Keratinocyte (primary cell): ENCODE data around the gene OR2S2. TPM values are rescaled to one million over a fixed set of nuclear protein-coding genes. Genes with fewer than 3 reads are reported as not detected.

Experiments used
- DNase-seq: peaks from one replicate; pipeline ENCODE4 v3.0.0-alpha.2; 2011; ENCODE audit warnings: low read depth, missing footprints, low spot score
- FAIRE-seq: peaks from 2 replicates; lab custom pipeline; 2011; peaks lifted over from hg19 to GRCh38; lab: Jason Lieb, UNC
- H2AFZ ChIP-seq: 2 replicates; pipeline ENCODE4 v1.6.0; 2012; ENCODE audit warnings: low read length, control low read depth, inconsistent platforms; ENCODE audit not compliant: control insufficient read depth
- H3K27ac ChIP-seq: 2 replicates; pipeline ENCODE4 v1.5.1; 2011; ENCODE audit warnings: low read length; ENCODE audit not compliant: control insufficient read depth, insufficient read depth
- H3K27me3 ChIP-seq: 3 replicates; pipeline ENCODE4 v1.6.0; 2011; ENCODE audit warnings: low read length; ENCODE audit not compliant: control insufficient read depth, insufficient read depth; ENCODE audit errors: extremely low read depth
- H3K36me3 ChIP-seq, 2 experiments: 2 replicates in 1 of 2; 3 replicates in 1 of 2; pipeline ENCODE4 v1.5.1; 2011; ENCODE audit warnings: low read length in 2 of 2, mild to moderate bottlenecking in 1 of 2; ENCODE audit not compliant: control insufficient read depth in 2 of 2, insufficient read depth in 2 of 2; ENCODE audit errors: extremely low read depth in 1 of 2
- H3K4me1 ChIP-seq: 3 replicates; pipeline ENCODE4 v1.5.1; 2011; ENCODE audit warnings: low read length; ENCODE audit not compliant: control insufficient read depth, insufficient read depth; ENCODE audit errors: extremely low read depth
- H3K4me2 ChIP-seq: 3 replicates; pipeline ENCODE4 v1.6.0; 2011; ENCODE audit warnings: low read depth, low read length; ENCODE audit not compliant: control insufficient read depth, insufficient read depth; ENCODE audit errors: extremely low read depth
- H3K4me3 ChIP-seq, 3 experiments: fragments of 200-600 bp in 1 of 3; sonication (generic) in 1 of 3; 2 replicates in 2 of 3; 3 replicates in 1 of 3; pipeline ENCODE4 v1.5.1; 2011 to 2016; ENCODE audit warnings: low read length in 3 of 3, mild to moderate bottlenecking in 3 of 3, control low read depth in 2 of 3, inconsistent platforms in 1 of 3, low read depth in 1 of 3, mixed read lengths in 1 of 3, mixed run types in 1 of 3, moderate library complexity in 1 of 3; ENCODE audit not compliant: control insufficient read depth in 2 of 3, insufficient read depth in 2 of 3; ENCODE audit errors: extremely low read depth in 1 of 3
- H3K79me2 ChIP-seq: 2 replicates; pipeline ENCODE4 v1.6.0; 2012; ENCODE audit warnings: low read length; ENCODE audit not compliant: control insufficient read depth, insufficient read depth
- H3K9ac ChIP-seq: 3 replicates; pipeline ENCODE4 v1.6.0; 2011; ENCODE audit warnings: low read length; ENCODE audit not compliant: control insufficient read depth, insufficient read depth; ENCODE audit errors: extremely low read depth
- H3K9me1 ChIP-seq: 3 replicates; pipeline ENCODE4 v1.6.0; 2011; ENCODE audit warnings: low read length; ENCODE audit not compliant: control insufficient read depth, insufficient read depth; ENCODE audit errors: extremely low read depth
- H3K9me3 ChIP-seq: 2 replicates; pipeline ENCODE4 v1.5.1; 2012; ENCODE audit warnings: low read depth, low read length; ENCODE audit not compliant: control insufficient read depth
- H4K20me1 ChIP-seq: 3 replicates; pipeline ENCODE4 v1.6.0; 2011; ENCODE audit warnings: low read length; ENCODE audit not compliant: control insufficient read depth, insufficient read depth; ENCODE audit errors: extremely low read depth
- EZH2 ChIP-seq: IDR thresholded peaks from one replicate; pipeline ENCODE4 v1.6.1; 2012; ENCODE audit warnings: inconsistent platforms, mild to moderate bottlenecking, low read length, moderate library complexity
- dilution Hi-C: fragments of 300-500 bp; cut with MboI; formaldehyde crosslinking; loops from one replicate; pipeline ENCODE4 v1.7.0; 2020; ENCODE audit warnings: low sequenced_read_pairs; ENCODE audit not compliant: extremely low pct_ligation_motif_present
- polyA minus RNA-seq, 3 experiments: library from RNA; depleted of rRNA, polyadenylated mRNA; stranded (reverse); fragments of >200 nt; gene quantifications; 1 replicate in 1 of 3; 2 replicates in 1 of 3; 3 replicates in 1 of 3; pipeline ENCODE4 v1.2.3, GENCODE V29; 2011
- polyA plus RNA-seq, 5 experiments: library from polyadenylated mRNA; depleted of rRNA in 3 of 5; stranded (reverse) in 3 of 5; stranded (forward) in 1 of 5; unstranded in 1 of 5; fragments of >200 nt; gene quantifications; 1 replicate in 1 of 5; 2 replicates in 3 of 5; 3 replicates in 1 of 5; pipeline versions ENCODE4 v1.2.1 to v1.2.3, GENCODE V29; 2011 to 2012; ENCODE audit warnings: missing spikeins in 2 of 5, low read depth in 1 of 5, low replicate concordance in 1 of 5
- TF ChIP-seq, protein P1 (sequence below), 3 experiments: IDR thresholded peaks in 1 of 3; conservative IDR thresholded peaks in 1 of 3; optimal IDR thresholded peaks in 1 of 3; 2 replicates in 2 of 3; 3 replicates in 1 of 3; pipeline versions ENCODE3 to v1.5.1; 2011; ENCODE audit warnings: low read length in 3 of 3, mild to moderate bottlenecking in 3 of 3, moderate library complexity in 2 of 3, control low read depth in 1 of 3, inconsistent platforms in 1 of 3; ENCODE audit not compliant: insufficient read depth in 2 of 3; ENCODE audit errors: extremely low read depth in 1 of 3

OR2S2 gene, protein sequence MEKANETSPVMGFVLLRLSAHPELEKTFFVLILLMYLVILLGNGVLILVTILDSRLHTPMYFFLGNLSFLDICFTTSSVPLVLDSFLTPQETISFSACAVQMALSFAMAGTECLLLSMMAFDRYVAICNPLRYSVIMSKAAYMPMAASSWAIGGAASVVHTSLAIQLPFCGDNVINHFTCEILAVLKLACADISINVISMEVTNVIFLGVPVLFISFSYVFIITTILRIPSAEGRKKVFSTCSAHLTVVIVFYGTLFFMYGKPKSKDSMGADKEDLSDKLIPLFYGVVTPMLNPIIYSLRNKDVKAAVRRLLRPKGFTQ
- polyA plus RNA-seq (not detected in 3 replicates), polyA minus RNA-seq (not detected in 3 replicates)
- not detected for polyA plus RNA-seq (2011; ENCODE audit: low read depth)
- not detected in 2 replicates for polyA plus RNA-seq (2011; cell fraction: cytosol; rRNA removed)
- not detected in 2 replicates for polyA plus RNA-seq (2011; cell fraction: nucleus; rRNA removed)
- polyA plus RNA-seq (2012; ENCODE audit: low replicate concordance), result not detected in 2 replicates
- not detected for polyA minus RNA-seq (2011; cell fraction: cytosol; rRNA and poly(A)+ RNA removed)
- polyA minus RNA-seq (2011; cell fraction: nucleus; rRNA and poly(A)+ RNA removed), result not detected in 2 replicates

DNA sequence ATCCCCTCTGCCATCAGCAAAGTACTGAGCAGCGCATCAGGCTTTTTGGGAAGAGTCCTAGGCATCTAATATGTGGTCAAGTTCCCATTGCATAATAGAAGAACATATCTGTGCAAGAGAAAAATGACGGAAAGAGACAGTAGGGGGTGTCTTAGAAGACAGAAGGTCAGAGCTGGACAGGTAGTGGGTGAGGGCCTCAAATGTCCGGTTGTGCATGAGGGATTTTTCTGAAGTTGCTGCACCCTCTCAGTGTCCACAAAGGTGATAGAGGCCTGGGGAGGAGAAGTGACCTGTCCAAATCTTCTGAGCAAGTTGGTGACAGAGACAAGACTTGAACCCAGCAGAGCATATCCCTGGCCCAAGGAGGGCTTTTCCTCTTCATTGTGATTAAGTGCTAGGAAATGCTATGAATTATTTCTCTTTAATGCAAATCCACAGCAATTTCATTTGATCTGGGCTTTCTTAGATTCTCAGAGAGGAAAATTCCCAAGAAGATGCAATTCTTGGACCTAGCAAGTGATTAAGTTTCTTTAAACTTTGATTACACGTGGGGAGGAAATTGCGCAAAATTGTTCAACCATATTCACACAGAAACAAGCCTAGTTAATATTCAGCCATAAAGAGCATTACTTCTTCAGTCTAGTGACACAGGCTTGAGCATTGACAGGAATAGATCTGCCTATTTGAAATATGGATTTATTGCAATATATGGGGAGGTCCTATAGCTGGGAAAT is at the start of gene OR2S2:
OR2S2 (minus strand) TSS at position 51 of the 734 bp plus-strand sequence. CDS start 56 bp downstream, outside the sequence.
- Histone ChIP-seq H3K79me2 (no peaks in the 10 kb centered on the region), H3K36me3 (no peaks in the 10 kb centered on the region), H3K27me3 (peaks cover 13% of the 10 kb centered on the region), H4K20me1 (no peaks in the 10 kb centered on the region), H3K4me3 (no peak within 1 kb of the TSS), H3K9me3 (no peaks in the 10 kb centered on the region), H3K4me2 (no peak within 1 kb of the TSS), H2AFZ (no peak within 1 kb of the TSS), H3K9ac (no peak within 1 kb of the TSS), H3K4me1 (no peaks in the 10 kb centered on the region), H3K27ac (no peak within 1 kb of the TSS), H3K9me1 (no peaks in the 10 kb centered on the region)
- no peak for DNase-seq
- no peak for FAIRE-seq
- dilution Hi-C loops, result no loop called here
- no peak for TF ChIP-seq EZH2
- TF ChIP-seq, protein P1, sequence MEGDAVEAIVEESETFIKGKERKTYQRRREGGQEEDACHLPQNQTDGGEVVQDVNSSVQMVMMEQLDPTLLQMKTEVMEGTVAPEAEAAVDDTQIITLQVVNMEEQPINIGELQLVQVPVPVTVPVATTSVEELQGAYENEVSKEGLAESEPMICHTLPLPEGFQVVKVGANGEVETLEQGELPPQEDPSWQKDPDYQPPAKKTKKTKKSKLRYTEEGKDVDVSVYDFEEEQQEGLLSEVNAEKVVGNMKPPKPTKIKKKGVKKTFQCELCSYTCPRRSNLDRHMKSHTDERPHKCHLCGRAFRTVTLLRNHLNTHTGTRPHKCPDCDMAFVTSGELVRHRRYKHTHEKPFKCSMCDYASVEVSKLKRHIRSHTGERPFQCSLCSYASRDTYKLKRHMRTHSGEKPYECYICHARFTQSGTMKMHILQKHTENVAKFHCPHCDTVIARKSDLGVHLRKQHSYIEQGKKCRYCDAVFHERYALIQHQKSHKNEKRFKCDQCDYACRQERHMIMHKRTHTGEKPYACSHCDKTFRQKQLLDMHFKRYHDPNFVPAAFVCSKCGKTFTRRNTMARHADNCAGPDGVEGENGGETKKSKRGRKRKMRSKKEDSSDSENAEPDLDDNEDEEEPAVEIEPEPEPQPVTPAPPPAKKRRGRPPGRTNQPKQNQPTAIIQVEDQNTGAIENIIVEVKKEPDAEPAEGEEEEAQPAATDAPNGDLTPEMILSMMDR (optimal IDR thresholded peaks at IDR 0.05 in 1 of 3, IDR thresholded peaks at IDR 0.05 in 1 of 3, conservative IDR thresholded peaks at IDR 0.05 in 1 of 3; ENCODE audit: extremely low read depth in 1 of 3, insufficient read depth in 2 of 3, low read length in 3 of 3), result no peak

DNA sequence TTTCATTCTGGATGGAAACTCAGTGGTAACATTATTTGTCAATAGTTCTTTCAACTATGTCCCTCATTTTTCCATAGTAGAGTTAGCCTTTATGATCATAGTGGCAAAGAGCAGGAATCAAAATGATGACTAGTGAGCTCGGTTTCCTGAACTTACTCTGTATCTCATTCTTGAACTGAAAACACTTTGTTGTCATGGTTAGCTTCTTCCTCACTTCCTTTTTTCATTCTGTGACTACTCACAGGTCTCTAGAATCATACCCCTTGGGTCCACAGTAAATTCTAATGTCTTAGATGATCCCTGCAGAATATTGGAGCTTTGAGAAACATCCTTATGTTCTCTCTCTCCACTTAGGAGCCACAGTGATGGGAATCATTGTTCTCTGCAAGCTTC is 49.4 kb upstream of the OR2S2 start:
- FAIRE-seq, result no peak
- H3K9me3 ChIP-seq, result no peaks in the 10 kb centered on the region

More for the DNA sequence above, 49.4 kb upstream of the OR2S2 start:
- no peak overlapping the region for H3K9ac ChIP-seq
- H3K27ac ChIP-seq, result no peak overlapping the region
- H3K27me3 ChIP-seq, result peaks cover 47% of the 10 kb centered on the region
- dilution Hi-C loops, result no loop called here
- no peaks in the 10 kb centered on the region for H3K36me3 ChIP-seq
- no peaks in the 10 kb centered on the region for H4K20me1 ChIP-seq
- no peak overlapping the region for H2AFZ ChIP-seq
- DNase-seq, result no peak
- H3K4me3 ChIP-seq, result no peak overlapping the region
- no peaks in the 10 kb centered on the region for H3K9me1 ChIP-seq
- no peaks in the 10 kb centered on the region for H3K79me2 ChIP-seq
- no peak overlapping the region for H3K4me2 ChIP-seq
- no peaks in the 10 kb centered on the region for H3K4me1 ChIP-seq
- no peak for TF ChIP-seq EZH2
